Activated naive CD8-positive, alpha-beta T cell treated with anti-CD3 and anti-CD28 coated beads, Interleukin-2, amount 10 ng/mL, durations not matched to agents 7 days and 5 days (primary cell): ENCODE data around the gene TGM4. TPM values are rescaled to one million over a fixed set of nuclear protein-coding genes. Genes with fewer than 3 reads are reported as not detected.
A peak's percentile ranks its signal among the peaks of the same experiment; 100 is the strongest.

Source experiments
- ATAC-seq: fragments of 150-1000 bp; cut with Tn5 transposase; one replicate; pipeline ENCODE4 v1.10.0; 2021; ENCODE audit warnings: low read depth, moderate library complexity
- POLR2A ChIA-PET: fragments of 350-600 bp; sonication (Branson Sonifier 250); formaldehyde crosslinking; loops from one replicate; lab custom pipeline; 2021; ENCODE audit warnings: antibody characterized with exemption; lab: Charles Lee
- DNase-seq: peaks from one replicate; pipeline ENCODE4 v3.0.0; 2021
- H3K27ac Mint-ChIP-seq: one replicate; pipeline ENCODE4 v1.8.0; 2022; ENCODE audit warnings: mild to moderate bottlenecking, mixed read lengths
- H3K27me3 Mint-ChIP-seq: one replicate; pipeline ENCODE4 v1.8.0; 2022; ENCODE audit warnings: mild to moderate bottlenecking, moderate library complexity, mixed read lengths
- H3K36me3 Mint-ChIP-seq: one replicate; pipeline ENCODE4 v1.8.0; 2021; ENCODE audit warnings: mild to moderate bottlenecking, mixed read lengths
- H3K4me1 Mint-ChIP-seq: one replicate; pipeline ENCODE4 v1.8.0; 2021; ENCODE audit warnings: mixed read lengths
- H3K4me3 Mint-ChIP-seq: one replicate; pipeline ENCODE4 v1.8.0; 2022; ENCODE audit warnings: mild to moderate bottlenecking, moderate library complexity, mixed read lengths
- H3K9me3 Mint-ChIP-seq: one replicate; pipeline ENCODE4 v1.8.0; 2021; ENCODE audit warnings: mixed read lengths
- total RNA-seq, 2 experiments: library from RNA; stranded (reverse); gene quantifications; one replicate each; pipeline ENCODE4 v1.2.3, GENCODE V29; 2021

TGM4 gene
- total RNA-seq, 2 experiments from 2014 or later: not detected

DNA sequence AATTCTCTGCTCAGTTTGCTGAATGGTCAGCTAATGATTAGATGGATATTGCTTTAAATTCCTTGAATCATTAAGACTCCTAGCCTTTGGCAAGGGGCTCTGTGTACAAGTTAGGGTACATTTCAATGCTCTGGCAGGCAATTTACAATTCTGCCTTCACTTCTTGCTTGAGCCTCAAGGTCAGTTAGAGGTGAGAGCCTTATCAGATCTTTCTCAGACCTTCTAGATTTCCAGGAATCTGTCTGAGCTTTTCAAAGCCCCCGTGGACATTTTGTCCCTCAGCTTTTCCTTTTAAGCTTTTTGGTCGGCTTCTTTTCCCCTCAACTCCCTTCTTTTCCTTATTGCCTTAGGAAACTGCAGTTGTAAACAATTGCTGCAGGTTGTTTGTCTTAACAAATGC is 34.7 kb downstream of the TGM4 start:
- peaks cover 22% of the 10 kb centered on the region for H3K27me3 Mint-ChIP-seq
- H3K36me3 Mint-ChIP-seq: no peaks in the 10 kb centered on the region
- H3K4me1 Mint-ChIP-seq: no peaks in the 10 kb centered on the region
- ATAC-seq (no peak), DNase-seq (no peak)
- H3K27ac Mint-ChIP-seq: no peak overlapping the region
- POLR2A ChIA-PET: no interaction called here
- peaks cover 2% of the 10 kb centered on the region for H3K9me3 Mint-ChIP-seq
- H3K4me3 Mint-ChIP-seq: no peak overlapping the region

DNA sequence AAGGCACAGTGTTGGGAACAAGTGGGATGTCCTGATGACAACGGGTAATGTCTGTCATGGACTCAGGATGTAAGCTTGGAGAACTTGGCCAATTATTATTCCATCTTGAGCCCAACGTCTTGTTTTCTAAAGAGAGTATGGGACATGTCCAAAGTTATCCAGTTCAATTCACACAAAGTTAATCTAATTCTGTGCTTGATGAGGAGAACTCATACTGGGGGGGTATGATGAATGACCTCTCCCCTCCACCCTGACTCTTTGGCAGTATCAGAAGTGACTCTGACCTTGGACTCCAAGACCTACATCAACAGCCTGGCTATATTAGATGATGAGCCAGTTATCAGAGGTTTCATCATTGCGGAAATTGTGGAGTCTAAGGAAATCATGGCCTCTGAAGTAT is 36.3 kb downstream of the TGM4 start:
- H3K36me3 Mint-ChIP-seq: no peaks in the 10 kb centered on the region
- POLR2A ChIA-PET: no interaction called here
- peaks cover 19% of the 10 kb centered on the region for H3K27me3 Mint-ChIP-seq
- H3K4me1 Mint-ChIP-seq: no peaks in the 10 kb centered on the region
- ATAC-seq (no peak), DNase-seq (no peak)
- H3K9me3 Mint-ChIP-seq: peaks cover 2% of the 10 kb centered on the region
- no peak overlapping the region for H3K27ac Mint-ChIP-seq
- no peak overlapping the region for H3K4me3 Mint-ChIP-seq

DNA sequence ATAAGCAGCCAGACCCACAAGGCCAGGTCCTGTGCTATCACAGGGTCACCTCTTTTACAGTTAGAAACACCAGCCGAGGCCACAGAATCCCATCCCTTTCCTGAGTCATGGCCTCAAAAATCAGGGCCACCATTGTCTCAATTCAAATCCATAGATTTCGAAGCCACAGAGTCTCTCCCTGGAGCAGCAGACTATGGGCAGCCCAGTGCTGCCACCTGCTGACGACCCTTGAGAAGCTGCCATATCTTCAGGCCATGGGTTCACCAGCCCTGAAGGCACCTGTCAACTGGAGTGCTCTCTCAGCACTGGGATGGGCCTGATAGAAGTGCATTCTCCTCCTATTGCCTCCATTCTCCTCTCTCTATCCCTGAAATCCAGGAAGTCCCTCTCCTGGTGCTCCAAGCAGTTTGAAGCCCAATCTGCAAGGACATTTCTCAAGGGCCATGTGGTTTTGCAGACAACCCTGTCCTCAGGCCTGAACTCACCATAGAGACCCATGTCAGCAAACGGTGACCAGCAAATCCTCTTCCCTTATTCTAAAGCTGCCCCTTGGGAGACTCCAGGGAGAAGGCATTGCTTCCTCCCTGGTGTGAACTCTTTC is 39.6 kb downstream of the TGM4 start:
- no peaks in the 10 kb centered on the region for H3K36me3 Mint-ChIP-seq
- no peak overlapping the region for H3K27ac Mint-ChIP-seq
- H3K4me1 Mint-ChIP-seq: no peaks in the 10 kb centered on the region
- POLR2A ChIA-PET: interaction anchor here (0.6 kb wide), 1 partner anchor 62 kb away, joined by 3 read pairs; the partner anchor contains the start of genes EXOSC7 and ZDHHC3
- DNase-seq: peak; percentile 74
- H3K27me3 Mint-ChIP-seq: peaks cover 8% of the 10 kb centered on the region
- peak; percentile 68 for ATAC-seq
- H3K9me3 Mint-ChIP-seq: peaks cover 2% of the 10 kb centered on the region
- no peak overlapping the region for H3K4me3 Mint-ChIP-seq

DNA sequence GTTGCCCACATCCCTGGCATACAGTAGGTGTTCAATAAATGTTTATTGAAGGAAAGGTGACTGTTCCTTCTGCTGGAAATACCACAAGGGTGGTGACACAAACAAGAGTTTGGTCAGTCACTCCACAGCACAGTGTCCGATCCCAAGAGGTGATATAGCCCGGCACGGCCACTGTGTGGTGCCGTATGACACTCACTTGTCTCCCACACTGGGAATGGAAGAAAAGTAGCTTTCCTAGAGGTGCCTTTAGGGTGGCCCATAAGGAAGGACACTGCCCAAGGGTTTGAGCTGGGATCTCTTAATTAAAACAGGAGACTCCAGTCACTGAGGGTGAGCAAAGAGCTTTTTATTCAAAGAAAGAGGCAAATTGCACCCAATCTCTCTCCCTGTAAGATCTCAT is 40.5 kb downstream of the TGM4 start:
- Mint-ChIP-seq H3K9me3 (peaks cover 2% of the 10 kb centered on the region), H3K4me3 (no peak overlapping the region), H3K36me3 (no peaks in the 10 kb centered on the region), H3K27me3 (peaks cover 5% of the 10 kb centered on the region), H3K4me1 (no peaks in the 10 kb centered on the region), H3K27ac (no peak overlapping the region)
- no peak for ATAC-seq
- DNase-seq: no peak
- POLR2A ChIA-PET: no interaction called here

DNA sequence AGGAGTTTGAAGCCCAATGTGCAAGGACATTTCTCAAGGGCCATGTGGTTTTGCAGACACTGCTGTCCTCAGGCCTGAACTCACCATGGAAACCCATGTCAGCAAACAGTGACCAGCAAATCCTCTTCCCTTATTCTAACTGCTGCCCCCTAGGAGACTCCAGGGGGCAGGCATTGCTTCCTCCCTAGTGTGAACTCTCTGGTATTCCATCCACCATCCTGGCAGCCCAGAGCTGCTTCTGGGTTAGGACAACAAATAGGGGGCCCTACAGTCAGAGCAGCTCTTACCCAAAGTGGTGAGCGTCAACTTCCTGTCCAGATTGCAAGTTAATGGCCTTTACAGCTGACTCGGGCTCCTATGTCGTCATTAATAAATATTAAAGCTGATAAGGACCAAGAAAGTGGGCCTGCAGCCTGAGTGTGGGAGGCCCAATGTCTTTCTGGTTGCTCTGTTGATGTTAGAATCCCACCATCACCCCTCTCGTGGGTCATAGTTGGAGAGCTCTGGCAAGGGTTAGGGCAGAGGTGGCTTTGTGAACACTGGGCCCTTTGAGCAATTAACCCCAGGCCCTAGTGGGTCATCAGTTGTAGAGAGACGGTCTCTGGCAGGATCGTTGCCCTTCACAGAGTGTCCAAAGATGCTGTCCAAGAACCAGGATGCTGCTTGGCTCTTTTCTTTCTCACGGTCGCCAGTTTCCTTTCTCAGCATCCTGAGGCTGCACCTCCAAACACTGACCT is 41.5 kb downstream of the TGM4 start:
- POLR2A ChIA-PET: no interaction called here
- Mint-ChIP-seq H3K9me3 (no peaks in the 10 kb centered on the region), H3K27me3 (no peaks in the 10 kb centered on the region), H3K36me3 (no peaks in the 10 kb centered on the region), H3K4me3 (no peak overlapping the region), H3K4me1 (no peaks in the 10 kb centered on the region), H3K27ac (no peak overlapping the region)
- ATAC-seq (no peak), DNase-seq (no peak)

DNA sequence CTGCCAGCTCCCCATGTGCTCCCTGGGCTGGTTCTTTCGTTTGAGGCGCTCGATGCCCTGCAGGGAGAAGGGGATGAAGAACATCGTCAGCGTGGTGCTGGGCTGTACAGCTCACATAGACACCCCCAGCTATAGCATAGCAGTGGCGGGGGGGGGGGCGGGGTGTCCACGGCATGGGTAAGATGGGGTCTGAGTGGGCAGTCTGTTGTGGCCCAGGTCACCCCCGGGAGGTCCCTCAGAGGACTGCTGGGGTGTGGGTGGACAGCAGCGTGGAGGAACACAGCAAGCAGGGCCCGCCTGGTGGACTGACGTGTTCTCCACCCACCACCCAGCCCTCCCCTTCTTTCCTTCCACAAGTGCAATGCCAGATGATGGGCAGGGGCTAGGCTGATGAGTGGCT is 43.7 kb downstream of the TGM4 start:
- ATAC-seq: no peak
- H3K27me3 Mint-ChIP-seq: no peaks in the 10 kb centered on the region
- no peaks in the 10 kb centered on the region for H3K4me1 Mint-ChIP-seq
- H3K9me3 Mint-ChIP-seq: no peaks in the 10 kb centered on the region
- no peak for DNase-seq
- no peaks in the 10 kb centered on the region for H3K36me3 Mint-ChIP-seq
- POLR2A ChIA-PET: no interaction called here
- no peak overlapping the region for H3K4me3 Mint-ChIP-seq
- no peak overlapping the region for H3K27ac Mint-ChIP-seq

DNA sequence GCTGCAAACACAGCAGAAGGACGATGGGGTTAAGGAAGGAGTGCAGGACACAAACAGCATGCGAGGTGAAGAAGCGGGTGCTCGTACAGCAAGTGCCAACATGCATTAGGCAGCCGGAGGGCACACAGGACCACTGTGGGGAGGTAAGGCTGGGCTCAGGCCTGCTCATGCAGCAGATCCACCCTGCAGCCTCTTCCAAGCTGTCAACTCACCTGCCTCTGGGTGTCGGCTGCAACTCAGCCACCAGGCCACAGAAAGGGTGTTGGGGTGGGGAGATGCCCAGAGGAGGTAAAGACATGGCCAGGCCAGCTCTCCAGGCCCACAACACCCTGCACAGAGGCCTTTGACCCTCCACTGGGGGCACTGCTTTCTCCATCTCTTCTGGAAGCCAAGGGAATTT is 44.2 kb downstream of the TGM4 start:
- Mint-ChIP-seq H3K4me3 (no peak overlapping the region), H3K27me3 (no peaks in the 10 kb centered on the region), H3K36me3 (no peaks in the 10 kb centered on the region), H3K4me1 (no peaks in the 10 kb centered on the region), H3K9me3 (no peaks in the 10 kb centered on the region), H3K27ac (no peak overlapping the region)
- ATAC-seq: no peak
- POLR2A ChIA-PET: no interaction called here
- no peak for DNase-seq

DNA sequence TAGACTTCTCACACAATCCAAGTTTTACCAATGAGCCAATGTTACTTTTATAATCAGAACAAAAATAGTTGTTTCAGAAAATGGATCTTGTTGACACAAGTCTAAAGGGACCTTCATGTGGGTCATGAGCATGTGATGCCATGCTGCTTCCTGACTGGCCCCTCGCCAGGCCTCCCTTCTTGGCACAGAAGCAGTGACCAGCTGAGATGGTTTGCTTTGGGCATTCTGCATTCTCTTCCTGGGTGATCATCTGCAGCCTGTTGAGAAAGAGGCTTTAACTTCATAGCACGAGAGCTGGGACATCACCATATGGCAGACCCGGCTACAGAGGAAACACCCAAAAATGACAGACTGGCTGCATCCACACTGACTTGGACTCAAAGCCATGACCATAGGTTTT is 45.7 kb downstream of the TGM4 start:
- Mint-ChIP-seq H3K27ac (no peak overlapping the region), H3K27me3 (no peaks in the 10 kb centered on the region), H3K9me3 (no peaks in the 10 kb centered on the region), H3K4me1 (no peaks in the 10 kb centered on the region), H3K36me3 (no peaks in the 10 kb centered on the region), H3K4me3 (no peak overlapping the region)
- no peak for ATAC-seq
- no peak for DNase-seq
- POLR2A ChIA-PET: no interaction called here

DNA sequence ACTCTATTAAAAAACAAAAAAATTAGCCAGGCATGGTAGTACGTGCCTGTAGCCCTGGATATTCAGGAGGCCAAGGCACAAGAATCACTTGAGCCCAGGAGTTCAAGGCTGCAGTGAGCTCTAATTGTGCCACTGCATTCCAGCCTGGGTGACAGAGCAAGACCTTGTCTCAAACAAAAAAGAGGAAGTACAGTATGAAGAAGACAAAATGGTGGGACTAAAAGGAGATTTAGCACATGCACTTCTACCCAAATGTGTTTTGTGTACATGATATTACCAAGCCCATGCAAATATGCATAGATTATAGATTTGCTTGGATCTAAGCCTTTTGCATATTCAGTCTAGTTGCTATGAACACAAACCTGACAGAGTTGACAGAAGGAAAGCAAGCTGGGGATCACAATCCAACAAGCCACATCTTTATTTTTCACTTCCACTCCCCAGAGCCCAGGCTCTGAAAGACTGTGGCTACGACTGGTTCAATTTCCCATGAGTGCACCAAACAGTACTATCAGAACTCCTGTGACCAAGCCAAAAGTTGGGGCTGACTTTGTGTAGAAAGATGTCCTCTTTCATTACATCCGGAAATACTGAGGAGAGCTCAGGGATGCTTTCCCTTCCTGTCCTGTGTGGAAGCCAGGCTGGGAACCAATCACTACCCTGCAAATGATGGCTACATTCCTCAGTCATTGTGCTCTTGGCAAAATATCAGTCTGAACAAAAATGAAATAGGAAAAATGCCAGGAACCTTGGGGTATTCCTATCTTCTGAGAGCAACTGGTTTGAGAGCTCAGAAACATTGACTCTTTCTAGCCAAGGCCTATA is 49.4 kb downstream of the TGM4 start:
- POLR2A ChIA-PET: no interaction called here
- Mint-ChIP-seq H3K4me1 (no peaks in the 10 kb centered on the region), H3K9me3 (no peaks in the 10 kb centered on the region)

DNA sequence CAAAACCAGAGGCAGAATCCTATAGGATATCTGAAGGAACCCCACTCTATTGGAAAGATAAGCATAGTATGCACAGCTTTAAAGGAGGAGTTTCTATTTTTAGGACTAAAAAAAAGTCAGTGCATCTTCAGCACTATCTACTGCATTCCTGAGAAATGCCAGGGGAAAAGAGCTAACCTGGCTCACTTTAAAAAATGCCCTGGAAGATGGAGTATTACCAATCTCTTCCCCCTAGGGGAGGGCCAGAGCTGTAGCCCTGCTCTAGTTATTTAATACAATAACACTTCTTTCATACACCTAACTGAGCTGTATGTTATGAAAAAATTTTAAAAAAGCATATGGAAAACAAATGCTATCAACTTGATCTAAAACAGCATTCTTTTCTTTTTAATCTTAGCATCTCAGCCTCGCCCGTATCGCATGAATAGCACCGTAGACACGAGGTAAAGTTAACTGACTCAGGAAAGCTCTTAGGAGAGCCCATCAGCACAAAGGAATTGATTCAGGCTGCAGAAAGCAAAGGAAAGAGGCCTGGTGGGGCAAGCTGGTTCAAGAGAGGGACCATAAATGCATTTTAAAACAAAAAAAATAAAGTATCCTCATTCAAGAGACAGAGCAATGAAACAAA is 50.2 kb downstream of the TGM4 start:
- no peak overlapping the region for H3K4me3 Mint-ChIP-seq
- H3K9me3 Mint-ChIP-seq: no peaks in the 10 kb centered on the region
- no peaks in the 10 kb centered on the region for H3K4me1 Mint-ChIP-seq
- H3K27me3 Mint-ChIP-seq: no peaks in the 10 kb centered on the region
- ATAC-seq: no peak
- POLR2A ChIA-PET: no interaction called here
- H3K27ac Mint-ChIP-seq: no peak overlapping the region
- peaks cover 9% of the 10 kb centered on the region for H3K36me3 Mint-ChIP-seq
- DNase-seq: no peak

More for the DNA sequence above, 49.4 kb downstream of the TGM4 start:
- DNase-seq (no peak), ATAC-seq (no peak)
- H3K4me3 Mint-ChIP-seq: no peak overlapping the region
- H3K27ac Mint-ChIP-seq: no peak overlapping the region
- H3K36me3 Mint-ChIP-seq: peaks cover 8% of the 10 kb centered on the region
- no peaks in the 10 kb centered on the region for H3K27me3 Mint-ChIP-seq

DNA sequence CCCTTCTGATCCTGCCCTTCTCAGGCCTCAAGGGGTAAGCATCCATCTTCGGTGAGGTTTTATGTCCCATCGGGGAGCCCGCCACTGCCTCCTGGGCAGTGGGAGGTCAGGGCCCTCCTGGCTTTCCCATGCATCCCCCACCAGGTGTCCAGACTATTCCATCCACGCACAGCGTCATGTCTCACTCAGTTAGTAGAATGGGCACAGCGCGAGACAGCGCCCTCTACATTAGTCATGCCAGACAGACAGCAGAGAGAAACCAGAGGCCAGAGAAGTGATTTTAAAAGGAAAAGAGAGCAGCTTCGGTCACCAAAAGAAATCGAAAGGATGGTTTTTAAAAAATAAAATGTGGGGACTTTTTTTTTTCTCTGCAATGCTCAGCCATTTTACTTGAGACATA is 51.8 kb downstream of the TGM4 start:
- ATAC-seq: no peak
- H3K27me3 Mint-ChIP-seq: no peaks in the 10 kb centered on the region
- peaks cover 9% of the 10 kb centered on the region for H3K36me3 Mint-ChIP-seq
- no peak overlapping the region for H3K27ac Mint-ChIP-seq
- POLR2A ChIA-PET: no interaction called here
- H3K9me3 Mint-ChIP-seq: no peaks in the 10 kb centered on the region
- no peak for DNase-seq
- no peaks in the 10 kb centered on the region for H3K4me1 Mint-ChIP-seq
- no peak overlapping the region for H3K4me3 Mint-ChIP-seq

DNA sequence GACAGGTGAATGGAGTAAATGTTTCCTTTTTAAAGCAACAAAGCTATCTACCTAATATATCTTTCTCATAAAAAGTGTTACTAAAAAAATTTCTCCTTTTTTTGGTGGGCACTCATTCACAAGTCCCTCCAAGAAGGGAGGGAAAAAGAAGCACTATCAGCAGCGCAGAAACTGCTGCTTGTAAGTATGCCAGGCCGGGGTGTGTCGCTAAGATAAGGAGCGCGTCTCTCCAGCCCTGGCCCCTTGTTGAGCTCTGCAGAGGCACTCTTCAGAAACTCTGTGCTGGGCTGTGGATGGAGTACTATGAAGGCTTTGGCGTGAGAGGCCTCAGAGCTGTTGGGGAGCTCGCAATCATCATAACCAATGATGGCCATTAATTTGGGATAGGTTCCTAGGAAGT is 52.5 kb downstream of the TGM4 start:
- DNase-seq: no peak
- peaks cover 9% of the 10 kb centered on the region for H3K36me3 Mint-ChIP-seq
- H3K4me3 Mint-ChIP-seq: no peak overlapping the region
- ATAC-seq: no peak
- H3K9me3 Mint-ChIP-seq: no peaks in the 10 kb centered on the region
- no peak overlapping the region for H3K27ac Mint-ChIP-seq
- H3K27me3 Mint-ChIP-seq: no peaks in the 10 kb centered on the region
- H3K4me1 Mint-ChIP-seq: no peaks in the 10 kb centered on the region
- POLR2A ChIA-PET: no interaction called here

DNA sequence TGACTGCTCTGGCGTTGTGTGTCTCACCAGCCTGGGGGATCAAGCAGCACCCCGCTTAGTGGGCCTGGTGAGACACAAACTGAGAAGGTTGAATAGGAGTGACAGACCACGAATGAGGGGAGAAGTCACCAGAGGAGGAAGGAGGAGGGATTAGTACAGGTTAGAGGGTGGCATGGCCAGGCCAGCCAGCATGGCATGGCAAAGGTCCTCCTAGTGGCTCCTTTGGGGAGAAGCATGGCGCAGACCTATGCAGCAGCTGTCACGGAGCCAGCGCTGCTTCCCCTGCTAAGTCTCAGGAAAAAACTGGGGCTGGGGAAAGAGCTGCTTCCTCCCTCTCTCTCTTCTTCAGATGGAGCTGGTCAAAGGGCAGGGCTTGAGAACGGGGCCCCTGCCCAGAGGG is 53.0 kb downstream of the TGM4 start:
- H3K36me3 Mint-ChIP-seq: peaks cover 13% of the 10 kb centered on the region
- H3K27ac Mint-ChIP-seq: no peak overlapping the region
- no peak for DNase-seq

More for the DNA sequence above, 53.0 kb downstream of the TGM4 start:
- Mint-ChIP-seq H3K4me3 (no peak overlapping the region), H3K27me3 (no peaks in the 10 kb centered on the region), H3K4me1 (no peaks in the 10 kb centered on the region), H3K9me3 (no peaks in the 10 kb centered on the region)
- POLR2A ChIA-PET: no interaction called here
- no peak for ATAC-seq
